GM19099 (cell line): ENCODE results near the gene HTR3B.

ENCODE experiments used
- POLR2A ChIP-seq: IDR thresholded peaks from 3 replicates; pipeline ENCODE4 v1.6.1; 2011; ENCODE audit warnings: low read depth; ENCODE audit not compliant: insufficient read length; ENCODE audit errors: extremely low read depth

Gene HTR3B

DNA sequence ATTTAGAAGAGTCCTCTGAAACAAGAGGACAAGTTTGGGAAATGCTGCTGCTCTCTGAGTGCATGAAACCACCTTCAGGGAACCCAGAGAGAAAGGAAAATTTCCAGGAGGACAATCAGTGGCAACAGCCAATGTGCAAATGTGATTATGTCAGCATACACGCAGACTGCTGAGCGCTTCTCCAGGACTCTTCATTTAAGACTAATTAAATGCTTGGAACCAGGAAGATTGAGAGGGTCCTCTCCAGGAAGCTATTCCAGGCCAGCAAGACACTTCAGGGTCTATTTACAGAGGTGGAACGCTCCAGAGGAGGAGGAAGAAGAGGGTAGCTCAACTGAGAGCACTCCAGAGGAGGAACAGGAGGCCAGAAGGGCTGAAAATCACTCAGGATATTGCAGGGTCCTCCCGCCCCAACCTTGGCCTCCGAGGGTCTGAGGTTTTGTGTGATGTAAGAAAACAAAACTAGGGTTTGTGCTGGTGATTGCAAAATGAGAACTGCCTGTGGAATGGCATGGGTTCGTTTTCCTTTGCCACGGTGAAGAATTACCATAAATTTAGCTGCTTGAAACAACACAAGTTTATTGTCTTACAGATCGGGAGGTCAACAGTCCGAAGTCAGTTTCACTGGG is 56.2 kb downstream of the HTR3B start:
- no peak for TF ChIP-seq POLR2A

DNA sequence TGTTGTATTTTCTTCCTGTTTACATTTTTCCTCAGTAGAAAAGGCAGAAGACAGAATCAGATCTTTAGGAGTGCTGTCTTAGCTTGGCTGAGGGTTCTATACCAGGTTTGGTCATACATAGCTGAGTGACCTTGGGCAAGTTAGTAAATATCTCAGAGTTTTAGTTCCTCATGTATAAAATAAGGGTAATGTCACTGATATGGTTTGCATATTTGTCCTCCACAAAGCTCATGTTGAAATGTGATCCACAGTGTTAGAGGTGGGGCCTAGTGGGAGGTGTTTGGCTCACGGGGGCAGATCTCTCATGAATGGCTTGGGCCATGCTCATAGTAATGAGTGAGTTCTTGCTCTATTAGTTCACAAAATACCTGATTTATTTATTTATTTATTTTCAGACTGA is 62.8 kb downstream of the HTR3B start:
- TF ChIP-seq POLR2A: no peak

DNA sequence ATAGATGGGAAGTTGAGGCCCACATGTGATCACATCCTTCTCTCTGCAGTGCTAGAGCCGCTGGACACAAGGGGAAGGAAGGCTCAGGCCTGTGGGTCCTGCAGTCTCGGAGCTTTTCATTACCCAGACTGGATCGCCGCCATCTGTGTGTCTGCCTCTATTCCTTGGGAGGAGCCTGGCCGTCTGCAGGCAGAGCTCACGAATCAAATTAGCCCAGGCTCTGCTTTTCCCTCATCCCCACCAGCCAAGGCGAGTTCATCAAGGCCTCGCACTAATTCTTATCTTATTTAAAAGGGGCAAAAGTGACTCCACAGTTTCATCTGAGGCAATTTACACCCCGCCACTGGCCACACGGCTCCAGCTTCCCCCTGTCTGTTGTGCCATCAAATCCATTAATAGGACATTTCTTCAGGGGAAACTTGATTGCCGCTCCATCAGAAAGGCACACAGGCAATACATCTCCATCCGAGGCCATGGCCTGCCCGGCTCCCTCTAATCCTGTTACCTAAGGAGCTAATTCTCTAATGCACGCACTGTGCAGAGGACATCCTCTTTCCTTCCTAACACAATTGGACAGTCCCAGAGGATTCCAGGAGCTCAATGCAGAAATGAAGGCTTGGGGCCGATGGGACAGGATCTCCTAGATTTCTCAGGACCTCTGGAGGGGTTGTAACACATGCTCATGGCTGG is 67.1 kb downstream of the HTR3B start:
- TF ChIP-seq POLR2A: no peak

DNA sequence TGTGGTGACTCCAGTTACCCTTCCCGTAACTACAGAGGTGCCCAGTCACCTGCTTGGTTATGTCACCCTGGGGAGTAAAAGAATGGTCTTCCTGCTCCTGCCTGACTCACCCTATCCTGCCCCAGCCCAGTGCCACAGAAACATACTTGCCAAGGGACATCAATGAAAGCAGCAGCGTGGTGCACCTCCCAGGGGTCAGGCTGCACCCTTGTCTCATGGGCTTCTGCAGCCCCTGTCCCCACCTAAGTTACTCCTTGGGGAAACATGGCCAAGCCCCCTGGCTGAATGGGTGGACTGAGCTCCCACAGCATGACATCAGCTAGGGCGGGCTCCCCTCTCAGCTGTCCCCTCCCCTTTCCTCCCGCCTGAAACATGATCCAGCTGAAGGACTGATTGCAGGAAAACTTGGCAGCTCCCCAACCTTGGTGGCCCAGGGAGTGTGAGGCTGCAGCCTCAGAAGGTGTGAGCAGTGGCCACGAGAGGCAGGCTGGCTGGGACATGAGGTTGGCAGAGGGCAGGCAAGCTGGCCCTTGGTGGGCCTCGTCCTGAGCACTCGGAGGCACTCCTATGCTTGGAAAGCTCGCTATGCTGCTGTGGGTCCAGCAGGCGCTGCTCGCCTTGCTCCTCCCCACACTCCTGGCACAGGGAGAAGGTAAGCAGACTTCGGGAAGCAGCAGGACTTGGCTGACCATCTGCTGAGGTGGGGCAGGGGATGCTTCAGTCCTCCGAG is 70.3 kb downstream of the HTR3B start, which contains the start of gene HTR3A:
TSS of gene HTR3A (plus strand) at position 368 of the 730 bp plus-strand sequence. CDS start at position 586, 218 bp downstream.
- no peak for TF ChIP-seq POLR2A

DNA sequence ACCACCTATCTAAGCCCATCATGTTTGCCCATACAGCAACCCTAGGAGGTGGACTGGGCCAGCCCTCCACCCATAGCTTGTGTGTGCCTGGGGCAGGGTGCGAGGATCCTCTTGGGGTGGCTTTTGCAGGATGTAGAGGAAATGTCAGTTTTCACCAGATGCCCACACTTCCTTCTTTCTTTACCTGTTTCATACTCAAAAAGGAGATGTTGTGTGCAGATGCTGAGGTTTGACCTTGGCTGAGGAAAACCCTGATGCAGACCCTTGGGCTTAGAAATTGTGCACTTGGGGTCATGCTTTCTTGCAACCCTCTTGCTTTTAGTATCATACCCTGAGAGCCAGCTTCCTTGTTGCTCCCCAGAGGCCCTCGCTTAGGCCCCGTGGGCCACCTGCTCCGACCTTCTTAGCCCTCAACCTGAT is 72.5 kb downstream of the HTR3B start:
- TF ChIP-seq POLR2A: no peak

DNA sequence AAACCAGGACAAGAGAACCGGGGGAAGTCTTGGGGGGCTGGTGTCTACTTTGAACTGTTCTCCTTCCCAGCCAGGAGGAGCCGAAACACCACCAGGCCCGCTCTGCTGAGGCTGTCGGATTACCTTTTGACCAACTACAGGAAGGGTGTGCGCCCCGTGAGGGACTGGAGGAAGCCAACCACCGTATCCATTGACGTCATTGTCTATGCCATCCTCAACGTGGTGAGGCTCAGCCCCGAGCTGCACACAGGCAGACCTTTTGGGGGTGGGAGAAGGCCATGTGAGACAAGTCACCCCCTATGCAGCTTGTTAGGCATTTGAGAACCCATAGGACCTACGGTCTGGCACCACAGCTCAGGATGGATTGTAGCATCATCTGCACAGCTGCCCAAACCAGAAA is 73.1 kb downstream of the HTR3B start:
- no peak for TF ChIP-seq POLR2A

DNA sequence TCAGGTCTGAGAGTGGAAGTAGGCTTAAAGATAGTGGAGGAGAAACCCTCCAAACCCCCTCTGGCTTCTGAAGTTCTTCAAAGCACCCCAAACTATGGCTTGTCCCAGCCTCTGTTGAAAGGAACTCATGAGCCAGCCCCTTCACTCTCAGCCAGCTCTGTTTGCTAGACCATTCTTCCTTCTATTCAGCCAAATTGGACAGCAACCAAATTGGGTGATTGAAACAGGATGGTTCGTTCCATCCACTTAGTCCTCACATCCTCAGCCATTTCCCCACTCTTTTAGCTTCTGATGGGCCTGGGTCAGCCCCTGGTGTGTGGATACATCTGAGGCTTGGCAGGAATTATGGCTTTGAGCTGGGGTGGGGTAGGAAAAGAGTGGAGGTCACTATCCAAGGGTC is 74.8 kb downstream of the HTR3B start:
- no peak for TF ChIP-seq POLR2A

DNA sequence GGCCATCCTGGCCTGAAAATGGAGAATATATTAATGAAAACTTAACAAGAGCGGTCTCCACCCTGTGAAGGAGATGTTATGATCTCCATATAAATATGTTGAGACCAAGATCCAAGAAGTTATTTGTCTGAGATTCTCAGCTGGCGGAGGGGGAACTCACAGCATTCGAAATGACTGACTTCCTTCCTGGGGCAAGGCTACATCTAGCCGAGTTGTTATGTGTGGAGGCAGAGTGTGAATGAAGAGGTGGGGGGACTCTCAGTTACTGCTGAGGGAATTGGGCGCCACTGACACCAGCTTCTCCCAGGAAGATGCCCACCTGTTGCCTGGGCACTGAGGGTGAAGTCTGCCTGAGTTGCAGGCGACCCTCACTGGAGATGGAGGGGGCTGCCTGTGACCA is 76.2 kb downstream of the HTR3B start:
- TF ChIP-seq POLR2A: no peak

DNA sequence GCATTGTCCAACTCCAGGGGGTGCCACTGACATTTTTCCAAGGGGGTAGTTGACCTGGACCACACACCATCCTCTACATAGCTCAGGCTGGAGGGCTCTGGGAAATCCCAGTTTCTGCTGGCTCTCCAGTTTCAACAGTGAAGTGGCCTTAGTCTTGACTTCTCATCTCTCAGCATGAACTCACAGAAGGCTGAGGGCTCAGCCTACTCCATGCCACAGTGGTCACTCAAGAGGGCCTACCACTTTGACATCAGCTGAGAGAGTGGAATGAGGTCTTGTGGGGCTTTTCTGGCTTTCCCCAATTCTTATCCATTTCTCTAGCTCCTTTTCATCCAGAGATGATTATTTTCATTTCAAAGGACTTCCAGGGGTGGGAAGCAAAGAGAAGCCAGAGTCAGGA is 77.7 kb downstream of the HTR3B start:
- no peak for TF ChIP-seq POLR2A

DNA sequence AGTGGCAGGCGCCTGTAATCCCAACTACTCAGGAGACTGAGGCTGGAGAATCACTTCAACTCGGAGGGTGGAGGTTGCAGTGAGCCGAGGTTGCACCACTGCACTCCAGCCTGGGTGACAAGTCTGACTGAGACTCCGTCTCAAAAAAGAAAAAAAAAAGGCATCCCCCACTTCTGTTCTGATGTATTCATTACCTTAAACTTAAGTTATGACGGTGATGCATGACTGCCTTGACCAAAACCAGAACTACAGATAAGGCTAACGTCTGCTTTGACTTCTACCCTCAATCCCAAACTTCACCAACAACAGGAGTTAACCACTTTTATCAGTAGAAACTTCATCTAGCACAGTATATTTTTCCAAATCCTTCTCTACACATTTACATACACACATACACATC is 80.2 kb downstream of the HTR3B start:
- no peak for TF ChIP-seq POLR2A

DNA sequence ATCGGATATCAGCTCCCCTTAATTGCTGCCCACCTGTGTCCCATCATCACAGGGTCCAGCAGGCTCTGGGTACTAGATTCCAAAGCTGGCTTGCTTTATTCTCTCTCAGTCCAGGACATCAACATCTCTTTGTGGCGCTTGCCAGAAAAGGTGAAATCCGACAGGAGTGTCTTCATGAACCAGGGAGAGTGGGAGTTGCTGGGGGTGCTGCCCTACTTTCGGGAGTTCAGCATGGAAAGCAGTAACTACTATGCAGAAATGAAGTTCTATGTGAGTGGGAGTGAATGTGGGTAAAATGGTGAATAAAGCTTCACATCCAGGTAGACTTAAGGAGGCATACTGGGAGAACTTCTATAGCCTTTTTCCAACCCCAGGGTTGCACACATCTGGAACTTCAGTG is 81.3 kb downstream of the HTR3B start:
- no peak for TF ChIP-seq POLR2A

DNA sequence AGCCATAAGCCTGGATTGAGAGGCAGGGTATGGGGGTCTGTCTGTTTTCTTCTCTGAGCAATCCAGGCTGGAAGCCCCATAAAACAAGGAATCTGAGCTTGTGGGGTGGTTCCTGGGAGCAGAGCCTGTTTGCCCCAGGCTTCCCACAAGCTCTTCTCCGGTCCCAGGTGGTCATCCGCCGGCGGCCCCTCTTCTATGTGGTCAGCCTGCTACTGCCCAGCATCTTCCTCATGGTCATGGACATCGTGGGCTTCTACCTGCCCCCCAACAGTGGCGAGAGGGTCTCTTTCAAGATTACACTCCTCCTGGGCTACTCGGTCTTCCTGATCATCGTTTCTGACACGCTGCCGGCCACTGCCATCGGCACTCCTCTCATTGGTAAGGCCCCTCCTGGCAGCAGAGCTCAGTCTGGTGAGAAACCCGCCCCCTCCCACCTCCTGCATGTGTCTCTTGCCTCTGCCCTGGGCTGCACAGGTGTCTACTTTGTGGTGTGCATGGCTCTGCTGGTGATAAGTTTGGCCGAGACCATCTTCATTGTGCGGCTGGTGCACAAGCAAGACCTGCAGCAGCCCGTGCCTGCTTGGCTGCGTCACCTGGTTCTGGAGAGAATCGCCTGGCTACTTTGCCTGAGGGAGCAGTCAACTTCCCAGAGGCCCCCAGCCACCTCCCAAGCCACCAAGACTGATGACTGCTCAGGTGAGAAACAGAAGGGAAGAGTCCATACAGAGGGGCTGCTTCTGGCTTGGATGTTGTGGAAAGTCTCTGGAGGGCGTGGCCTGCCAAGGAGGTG is 82.0 kb downstream of the HTR3B start:
- TF ChIP-seq POLR2A: no peak

DNA sequence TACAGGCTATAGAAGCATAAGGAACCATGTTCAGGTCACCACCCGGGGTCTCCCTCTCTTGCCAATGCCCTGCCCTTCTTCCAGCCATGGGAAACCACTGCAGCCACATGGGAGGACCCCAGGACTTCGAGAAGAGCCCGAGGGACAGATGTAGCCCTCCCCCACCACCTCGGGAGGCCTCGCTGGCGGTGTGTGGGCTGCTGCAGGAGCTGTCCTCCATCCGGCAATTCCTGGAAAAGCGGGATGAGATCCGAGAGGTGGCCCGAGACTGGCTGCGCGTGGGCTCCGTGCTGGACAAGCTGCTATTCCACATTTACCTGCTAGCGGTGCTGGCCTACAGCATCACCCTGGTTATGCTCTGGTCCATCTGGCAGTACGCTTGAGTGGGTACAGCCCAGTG is 84.8 kb downstream of the HTR3B start:
- no peak for TF ChIP-seq POLR2A

DNA sequence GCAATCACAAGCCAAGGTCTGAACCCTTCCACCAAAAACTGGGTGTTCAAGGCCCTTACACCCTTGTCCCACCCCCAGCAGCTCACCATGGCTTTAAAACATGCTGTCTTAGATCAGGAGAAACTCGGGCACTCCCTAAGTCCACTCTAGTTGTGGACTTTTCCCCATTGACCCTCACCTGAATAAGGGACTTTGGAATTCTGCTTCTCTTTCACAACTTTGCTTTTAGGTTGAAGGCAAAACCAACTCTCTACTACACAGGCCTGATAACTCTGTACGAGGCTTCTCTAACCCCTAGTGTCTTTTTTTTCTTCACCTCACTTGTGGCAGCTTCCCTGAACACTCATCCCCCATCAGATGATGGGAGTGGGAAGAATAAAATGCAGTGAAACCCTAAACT is 85.3 kb downstream of the HTR3B start:
- no peak for TF ChIP-seq POLR2A

DNA sequence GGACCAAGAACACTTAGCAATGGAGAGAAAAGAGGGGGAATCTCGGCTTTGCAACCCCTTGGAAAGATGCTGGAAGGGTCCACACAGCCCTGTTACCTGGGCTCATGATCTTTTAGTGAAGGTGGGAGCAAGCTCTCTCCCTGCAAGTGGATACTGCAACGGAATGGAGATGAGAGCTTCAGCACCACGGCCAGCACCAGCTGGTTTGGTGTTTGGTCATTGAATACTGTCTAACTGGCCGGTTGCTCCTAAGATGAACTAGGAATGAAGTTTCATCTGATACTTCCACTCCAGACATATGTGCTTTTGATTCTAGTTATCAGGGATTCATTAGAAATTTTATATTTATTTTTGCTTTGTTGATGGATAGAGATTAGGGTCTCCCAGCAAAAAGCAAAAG is 86.6 kb downstream of the HTR3B start:
- no peak for TF ChIP-seq POLR2A
